HepG2 (cell line): ENCODE data around the gene MCFD2. TPM values are rescaled to one million over a fixed set of nuclear protein-coding genes. Genes with fewer than 3 reads are reported as not detected.
A peak's percentile ranks its signal among the peaks of the same experiment; 100 is the strongest.

Experiments used
- CAMTA2 ChIP-seq: sonication (generic); formaldehyde crosslinking; IDR thresholded peaks from 2 replicates; pipeline ENCODE4 v1.4.0; 2020; ENCODE audit warnings: mild to moderate bottlenecking, missing genetic modification reagents, borderline replicate concordance
- FLYWCH1 ChIP-seq: sonication (generic); formaldehyde crosslinking; IDR thresholded peaks from 2 replicates; pipeline ENCODE4 v1.8.1; 2023; ENCODE audit warnings: mild to moderate bottlenecking, missing genetic modification reagents
- HNF4A ChIP-seq: sonication (generic); formaldehyde crosslinking; IDR thresholded peaks from 2 replicates; pipeline ENCODE4 v1.4.0; 2020; ENCODE audit warnings: missing genetic modification reagents
- HNRNPH1 ChIP-seq: fragments of 200-400 bp; formaldehyde crosslinking; optimal IDR thresholded peaks from 2 replicates; pipeline ENCODE3; 2017; ENCODE audit warnings: mild to moderate bottlenecking, low read depth, low read length
- JUNB ChIP-seq: sonication (generic); formaldehyde crosslinking; IDR thresholded peaks from 2 replicates; pipeline ENCODE4 v1.8.0; 2022; ENCODE audit warnings: missing genetic modification reagents, mild to moderate bottlenecking, borderline replicate concordance
- KDM2A ChIP-seq: sonication (generic); formaldehyde crosslinking; IDR thresholded peaks from 2 replicates; pipeline ENCODE4 v1.4.0; 2020; ENCODE audit warnings: low read depth, missing genetic modification reagents, borderline replicate concordance
- KLF12 ChIP-seq: sonication (generic); formaldehyde crosslinking; IDR thresholded peaks from 2 replicates; pipeline ENCODE4 v1.4.0; 2020; ENCODE audit warnings: missing genetic modification reagents, borderline replicate concordance
- NAIF1 ChIP-seq: sonication (generic); formaldehyde crosslinking; IDR thresholded peaks from 2 replicates; pipeline ENCODE4 v1.5.0; 2020; ENCODE audit warnings: mild to moderate bottlenecking, missing genetic modification reagents, borderline replicate concordance
- NFIB ChIP-seq: sonication (generic); formaldehyde crosslinking; IDR thresholded peaks from 2 replicates; pipeline ENCODE4 v1.9.0; 2021; ENCODE audit warnings: missing genetic modification reagents, mild to moderate bottlenecking, borderline replicate concordance
- NR2F6 ChIP-seq, 2 experiments: IDR thresholded peaks; 2 replicates each; pipeline ENCODE4 v1.6.1; 2016; ENCODE audit warnings: antibody characterized with exemption in 1 of 2, mild to moderate bottlenecking in 1 of 2
- PCBP1 ChIP-seq: fragments of 200-400 bp; formaldehyde crosslinking; IDR thresholded peaks from 2 replicates; pipeline ENCODE4 v1.6.1; 2017; ENCODE audit warnings: mild to moderate bottlenecking, low read depth, low read length, borderline replicate concordance
- PHF21A ChIP-seq: sonication (generic); formaldehyde crosslinking; IDR thresholded peaks from 2 replicates; pipeline ENCODE4 v1.5.0; 2020; ENCODE audit warnings: mild to moderate bottlenecking, missing genetic modification reagents
- PHF8 ChIP-seq: sonication (generic); formaldehyde crosslinking; IDR thresholded peaks from 2 replicates; pipeline ENCODE4 v1.5.0; 2020; ENCODE audit warnings: missing genetic modification reagents
- POGZ ChIP-seq: sonication (generic); formaldehyde crosslinking; IDR thresholded peaks from 2 replicates; pipeline ENCODE4 v1.4.0; 2020; ENCODE audit warnings: mild to moderate bottlenecking, missing genetic modification reagents
- POLR2AphosphoS5 ChIP-seq: IDR thresholded peaks from 2 replicates; pipeline ENCODE4 v1.6.1; 2012; ENCODE audit warnings: low read depth, low read length
- PRMT3 ChIP-seq: sonication (generic); formaldehyde crosslinking; IDR thresholded peaks from 2 replicates; pipeline ENCODE4 v1.8.1; 2022; ENCODE audit warnings: low read depth, mild to moderate bottlenecking, moderate library complexity, missing genetic modification reagents, borderline replicate concordance
- RBM22 ChIP-seq: fragments of 200-400 bp; formaldehyde crosslinking; optimal IDR thresholded peaks from 2 replicates; pipeline ENCODE3; 2017; ENCODE audit warnings: mild to moderate bottlenecking, low read length, moderate library complexity
- RFX5 ChIP-seq: IDR thresholded peaks from 2 replicates; pipeline ENCODE4 v1.6.1; 2011; ENCODE audit warnings: low read depth, low read length, improper control_type of control experiment
- SMYD3 ChIP-seq: sonication (generic); formaldehyde crosslinking; IDR thresholded peaks from 2 replicates; pipeline ENCODE4 v1.8.1; 2023; ENCODE audit warnings: mild to moderate bottlenecking, missing genetic modification reagents
- YEATS2 ChIP-seq: sonication (generic); formaldehyde crosslinking; IDR thresholded peaks from 2 replicates; pipeline ENCODE4 v1.4.0; 2020; ENCODE audit warnings: missing genetic modification reagents, borderline replicate concordance
- ZNF724P ChIP-seq: sonication (generic); formaldehyde crosslinking; IDR thresholded peaks from 2 replicates; pipeline ENCODE4 v1.8.0; 2022; ENCODE audit warnings: missing genetic modification reagents, borderline replicate concordance
- ZNF749 ChIP-seq: sonication (generic); formaldehyde crosslinking; IDR thresholded peaks from 2 replicates; pipeline ENCODE4 v1.8.0; 2022; ENCODE audit warnings: mild to moderate bottlenecking, missing genetic modification reagents, moderate library complexity, borderline replicate concordance
- ZNF775 ChIP-seq: sonication (generic); formaldehyde crosslinking; IDR thresholded peaks from 2 replicates; pipeline ENCODE4 v1.4.0; 2020; ENCODE audit warnings: missing genetic modification reagents, mild to moderate bottlenecking, moderate library complexity, borderline replicate concordance
- polyA plus RNA-seq, 8 experiments: library from polyadenylated mRNA; depleted of rRNA in 3 of 8; stranded (reverse) in 7 of 8; unstranded in 1 of 8; fragments of >200 nt; fragmentation: Illumina TruSeq in 4 of 8; extraction: Trizol in 4 of 8; gene quantifications; 2 replicates each; pipeline versions ENCODE4 v1.2.1 to v1.2.3, GENCODE V29; 2011 to 2016; ENCODE audit warnings: low read depth in 4 of 8, missing spikeins in 1 of 8, mixed read lengths in 1 of 8; ENCODE audit not compliant: insufficient read depth in 1 of 8
- total RNA-seq, 5 experiments: library from RNA; depleted of rRNA; stranded (reverse); fragments of >200 nt; fragmentation: Illumina TruSeq; extraction: Trizol; gene quantifications; 2 replicates each; pipeline ENCODE4 v1.2.3, GENCODE V29; 2016; ENCODE audit warnings: low read depth in 1 of 5
- TF ChIP-seq, protein P1 (sequence below): sonication (generic); formaldehyde crosslinking; IDR thresholded peaks from 2 replicates; pipeline ENCODE4 v1.8.1; 2023; ENCODE audit warnings: mild to moderate bottlenecking, inconsistent platforms, moderate library complexity, missing genetic modification reagents, borderline replicate concordance
- TF ChIP-seq, protein P2 (sequence below): sonication (generic); formaldehyde crosslinking; conservative IDR thresholded peaks from 2 replicates; pipeline ENCODE4 v1.4.0; 2020; ENCODE audit warnings: missing genetic modification reagents

MCFD2 gene
- total and polyA plus RNA-seq, 2 of the 13 experiments (the other 11 are each of a cell fraction or from before 2014, with no cell fraction given): 183 to 232 TPM

DNA sequence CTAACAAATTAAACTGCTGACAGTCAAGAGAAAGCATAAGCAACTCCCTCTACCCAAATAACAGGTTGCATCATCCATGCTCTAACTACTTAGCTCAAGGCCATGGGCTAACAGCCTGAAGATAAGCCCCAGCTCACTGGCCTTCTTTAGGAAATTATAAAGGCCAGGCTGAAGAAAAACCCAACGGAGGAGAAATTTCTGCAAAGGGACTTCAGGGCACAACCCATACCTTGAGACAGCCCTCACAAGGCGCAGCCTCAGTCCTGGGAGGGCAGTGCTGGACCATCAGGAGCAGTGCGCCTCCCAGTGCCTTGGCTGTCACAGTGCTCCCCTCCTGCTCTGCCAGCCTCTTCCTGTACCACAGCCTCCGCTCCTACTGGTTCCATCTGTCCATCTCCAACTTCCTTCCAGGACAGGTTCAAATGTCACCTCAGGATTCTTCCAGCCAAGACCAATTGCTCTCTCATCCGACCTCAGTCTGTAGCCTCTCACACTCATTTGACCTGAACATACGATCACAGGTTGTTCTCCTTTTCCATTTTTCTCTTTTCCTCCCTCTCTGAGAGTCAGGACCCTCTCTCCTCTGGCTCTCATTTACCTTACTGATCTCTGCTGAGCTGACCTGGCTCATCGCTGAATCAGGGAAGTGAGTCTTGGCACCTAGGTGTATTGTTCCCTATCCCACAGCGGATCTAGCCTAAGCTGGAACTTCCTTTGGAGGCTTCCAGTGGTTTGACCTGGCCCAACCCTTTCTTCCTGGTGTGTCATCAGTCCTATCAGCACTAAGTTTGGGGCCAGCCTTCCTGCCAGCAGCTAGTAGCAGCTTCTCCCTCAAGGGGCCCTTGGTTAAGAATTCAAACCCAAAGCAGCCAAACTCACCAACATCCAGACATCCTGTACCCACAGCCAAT is 1.9 kb downstream of the MCFD2 start (continued):
- no peak for TF ChIP-seq FLYWCH1 (CRISPR knock-in tag)
- TF ChIP-seq NAIF1 (CRISPR knock-in tag): peak; percentile 48; the same call in 1 of the 2 replicates
- TF ChIP-seq, protein P1, sequence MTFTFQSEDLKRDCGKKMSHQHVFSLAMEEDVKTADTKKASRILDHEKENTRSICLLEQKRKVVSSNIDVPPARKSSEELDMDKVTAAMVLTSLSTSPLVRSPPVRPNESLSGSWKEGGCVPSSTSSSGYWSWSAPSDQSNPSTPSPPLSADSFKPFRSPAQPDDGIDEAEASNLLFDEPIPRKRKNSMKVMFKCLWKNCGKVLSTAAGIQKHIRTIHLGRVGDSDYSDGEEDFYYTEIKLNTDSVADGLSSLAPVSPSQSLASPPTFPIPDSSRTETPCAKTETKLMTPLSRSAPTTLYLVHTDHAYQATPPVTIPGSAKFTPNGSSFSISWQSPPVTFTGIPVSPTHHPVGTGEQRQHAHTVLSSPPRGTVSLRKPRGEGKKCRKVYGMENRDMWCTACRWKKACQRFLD: no peak
- TF ChIP-seq PRMT3: no peak
- TF ChIP-seq ZNF749 (CRISPR knock-in tag): no peak
- no peak for TF ChIP-seq NR2F6 (IDR thresholded peaks at IDR 0.05)
- TF ChIP-seq NR2F6 (CRISPR knock-in tag; IDR thresholded peaks at IDR 0.05): no peak
- TF ChIP-seq JUNB (CRISPR knock-in tag): no peak
- TF ChIP-seq NFIB (CRISPR knock-in tag): no peak
- no peak for TF ChIP-seq HNRNPH1
- TF ChIP-seq ZNF724P (CRISPR knock-in tag): no peak
- TF ChIP-seq PCBP1: no peak
- TF ChIP-seq PHF8 (CRISPR knock-in tag): no peak
- no peak for TF ChIP-seq ZNF775 (CRISPR knock-in tag)
- TF ChIP-seq KLF12 (CRISPR knock-in tag): no peak
- peak; percentile 27; the same call in 1 of the 2 replicates for TF ChIP-seq HNF4A
- TF ChIP-seq RBM22: no peak
- TF ChIP-seq POLR2AphosphoS5: no peak; the same call in 1 of the 2 replicates
- TF ChIP-seq KDM2A (CRISPR knock-in tag): peak; percentile 53; the same call in 1 of the 2 replicates
- TF ChIP-seq, protein P2, sequence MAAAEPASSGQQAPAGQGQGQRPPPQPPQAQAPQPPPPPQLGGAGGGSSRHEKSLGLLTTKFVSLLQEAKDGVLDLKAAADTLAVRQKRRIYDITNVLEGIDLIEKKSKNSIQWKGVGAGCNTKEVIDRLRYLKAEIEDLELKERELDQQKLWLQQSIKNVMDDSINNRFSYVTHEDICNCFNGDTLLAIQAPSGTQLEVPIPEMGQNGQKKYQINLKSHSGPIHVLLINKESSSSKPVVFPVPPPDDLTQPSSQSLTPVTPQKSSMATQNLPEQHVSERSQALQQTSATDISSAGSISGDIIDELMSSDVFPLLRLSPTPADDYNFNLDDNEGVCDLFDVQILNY (CRISPR knock-in tag): no peak
- peak; percentile 77 for TF ChIP-seq POGZ (CRISPR knock-in tag)
- TF ChIP-seq SMYD3: peak; percentile 68; the same call in 1 of the 2 replicates
- no peak for TF ChIP-seq YEATS2
- TF ChIP-seq RFX5: no peak
- TF ChIP-seq PHF21A (CRISPR knock-in tag): peak; percentile 57; the same call in 1 of the 2 replicates
- no peak for TF ChIP-seq CAMTA2 (CRISPR knock-in tag)
